ENCODE results near the gene LIMA1. TPM values are rescaled to one million over a fixed set of nuclear protein-coding genes. Genes with fewer than 3 reads are reported as not detected.
"Not testable (repeated sequence)": the region's sequence is repeated elsewhere in the genome, so short reads cannot be mapped to it uniquely, and the experiment has no call there.

Gene LIMA1
- total RNA-seq, 1 donor from 2014 or later: 17.1 TPM

- Histone ChIP-seq H3K4me3 (no peak overlapping the region), H3K9me3 (replicated peaks) (no peaks in the 10 kb centered on the region), H3K27ac (replicated peaks) (no peak overlapping the region), H3K27me3 (ENCODE audit: low read depth) (no peaks in the 10 kb centered on the region), H3K4me1 (peaks cover 29% of the 10 kb centered on the region), H3K36me3 (no peaks in the 10 kb centered on the region)
- TF ChIP-seq, protein P1, sequence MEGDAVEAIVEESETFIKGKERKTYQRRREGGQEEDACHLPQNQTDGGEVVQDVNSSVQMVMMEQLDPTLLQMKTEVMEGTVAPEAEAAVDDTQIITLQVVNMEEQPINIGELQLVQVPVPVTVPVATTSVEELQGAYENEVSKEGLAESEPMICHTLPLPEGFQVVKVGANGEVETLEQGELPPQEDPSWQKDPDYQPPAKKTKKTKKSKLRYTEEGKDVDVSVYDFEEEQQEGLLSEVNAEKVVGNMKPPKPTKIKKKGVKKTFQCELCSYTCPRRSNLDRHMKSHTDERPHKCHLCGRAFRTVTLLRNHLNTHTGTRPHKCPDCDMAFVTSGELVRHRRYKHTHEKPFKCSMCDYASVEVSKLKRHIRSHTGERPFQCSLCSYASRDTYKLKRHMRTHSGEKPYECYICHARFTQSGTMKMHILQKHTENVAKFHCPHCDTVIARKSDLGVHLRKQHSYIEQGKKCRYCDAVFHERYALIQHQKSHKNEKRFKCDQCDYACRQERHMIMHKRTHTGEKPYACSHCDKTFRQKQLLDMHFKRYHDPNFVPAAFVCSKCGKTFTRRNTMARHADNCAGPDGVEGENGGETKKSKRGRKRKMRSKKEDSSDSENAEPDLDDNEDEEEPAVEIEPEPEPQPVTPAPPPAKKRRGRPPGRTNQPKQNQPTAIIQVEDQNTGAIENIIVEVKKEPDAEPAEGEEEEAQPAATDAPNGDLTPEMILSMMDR (IDR thresholded peaks at IDR 0.05; ENCODE audit: borderline replicate concordance): no peak
- intact Hi-C loops (cut with micrococcal nuclease): no loop called here
- DNase-seq: no peak
These were observed 118.4 kb downstream of the LIMA1 start for GRCh38 chr12:50164963-50165362.

DNA sequence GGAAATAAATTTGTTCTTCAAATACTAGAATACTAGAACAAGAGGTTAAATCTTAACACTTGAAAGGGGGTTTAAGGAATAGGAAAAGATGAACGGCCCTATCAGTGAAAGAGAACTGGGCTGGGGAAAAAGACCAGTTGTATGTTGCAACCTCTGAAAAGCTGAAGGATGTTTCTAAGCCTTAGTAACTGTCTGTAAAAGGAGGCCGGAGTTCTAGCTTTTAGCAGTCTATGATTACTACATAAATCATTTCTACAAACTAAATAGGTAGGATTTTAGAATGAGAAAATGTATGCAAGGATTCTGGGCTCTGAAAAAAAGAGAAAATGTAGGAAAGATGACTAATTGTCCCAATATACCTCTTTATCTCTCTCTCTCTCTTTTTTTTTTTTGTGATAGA lies 121.1 kb downstream of the LIMA1 start:
- Histone ChIP-seq H3K27ac (replicated peaks) (no peak overlapping the region), H3K4me1 (peaks cover 23% of the 10 kb centered on the region), H3K4me3 (no peak overlapping the region), H3K27me3 (ENCODE audit: low read depth) (no peaks in the 10 kb centered on the region), H3K9me3 (replicated peaks) (no peaks in the 10 kb centered on the region), H3K36me3 (peaks cover 4% of the 10 kb centered on the region)
- intact Hi-C loops (cut with micrococcal nuclease): no loop called here
- TF ChIP-seq, protein P1 (IDR thresholded peaks at IDR 0.05; ENCODE audit: borderline replicate concordance): no peak
- no peak for DNase-seq

GRCh38 chr12:50160643-50161042 lies 122.7 kb downstream of the LIMA1 start:
- no peak overlapping the region for H3K4me3 ChIP-seq
- DNase-seq: no peak
- H3K4me1 ChIP-seq: peaks cover 8% of the 10 kb centered on the region
- H3K9me3 ChIP-seq (replicated peaks): no peaks in the 10 kb centered on the region
- intact Hi-C loops (cut with micrococcal nuclease): no loop called here
- no peak overlapping the region for H3K27ac ChIP-seq (replicated peaks)
- TF ChIP-seq, protein P1 (IDR thresholded peaks at IDR 0.05; ENCODE audit: borderline replicate concordance): no peak
- H3K27me3 ChIP-seq (ENCODE audit: low read depth): no peaks in the 10 kb centered on the region
- peaks cover 4% of the 10 kb centered on the region for H3K36me3 ChIP-seq

DNA sequence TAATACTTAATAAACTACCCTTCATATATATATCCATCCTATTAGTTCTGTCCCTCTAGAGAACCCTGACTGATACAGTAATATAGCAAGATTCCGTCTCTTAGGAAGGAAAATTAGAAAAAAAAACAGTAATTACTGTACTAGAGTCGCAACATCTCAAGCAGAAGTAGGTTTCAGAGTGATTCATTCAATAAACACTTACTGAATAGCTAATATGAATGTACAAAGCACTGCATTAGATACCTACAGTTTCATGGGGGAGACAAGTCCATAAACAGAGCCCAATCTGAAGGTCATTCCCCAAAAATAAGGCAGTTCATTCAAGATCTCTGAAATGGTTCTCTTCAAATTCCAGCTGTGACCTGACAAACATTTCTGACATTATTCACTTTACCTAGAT lies 126.1 kb downstream of the LIMA1 start:
- TF ChIP-seq, protein P1 (IDR thresholded peaks at IDR 0.05; ENCODE audit: borderline replicate concordance): no peak
- Histone ChIP-seq H3K4me3 (no peak overlapping the region), H3K36me3 (peaks cover 4% of the 10 kb centered on the region), H3K4me1 (peaks cover under 1% of the 10 kb centered on the region), H3K9me3 (replicated peaks) (no peaks in the 10 kb centered on the region), H3K27me3 (ENCODE audit: low read depth) (no peaks in the 10 kb centered on the region), H3K27ac (replicated peaks) (no peak overlapping the region)
- intact Hi-C loops (cut with micrococcal nuclease): no loop called here
- no peak for DNase-seq

GRCh38 chr12:50156641-50157040 lies 126.7 kb downstream of the LIMA1 start:
- Histone ChIP-seq H3K4me1 (no peaks in the 10 kb centered on the region), H3K4me3 (no peak overlapping the region), H3K36me3 (peaks cover 4% of the 10 kb centered on the region), H3K9me3 (replicated peaks) (no peaks in the 10 kb centered on the region), H3K27ac (replicated peaks) (no peak overlapping the region), H3K27me3 (ENCODE audit: low read depth) (no peaks in the 10 kb centered on the region)
- TF ChIP-seq, protein P1 (IDR thresholded peaks at IDR 0.05; ENCODE audit: borderline replicate concordance): no peak
- intact Hi-C loops (cut with micrococcal nuclease): no loop called here
- DNase-seq: no peak

GRCh38 chr12:50154947-50155346 lies 128.4 kb downstream of the LIMA1 start:
- H3K36me3 ChIP-seq; DNase-seq; H3K4me3 ChIP-seq; H3K27me3 ChIP-seq (ENCODE audit: low read depth); H3K9me3 ChIP-seq (replicated peaks); H3K27ac ChIP-seq (replicated peaks); intact Hi-C loops (cut with micrococcal nuclease): not testable (repeated sequence)
- H3K4me1 ChIP-seq: peaks cover 12% of the 10 kb centered on the region
